ENCODE measurements around the gene TMEM116.

- TF ChIP-seq POLR2A (IDR thresholded peaks at IDR 0.05) (no peak), CTCF (IDR thresholded peaks at IDR 0.05) (no peak)
Observed at GRCh38 chr12:111925171-111925570, 87.8 kb downstream of the TMEM116 start.

Data from heart left ventricle (tissue), 13 donors.